ENCODE results near the gene TFAP2B.

Gene TFAP2B

DNA sequence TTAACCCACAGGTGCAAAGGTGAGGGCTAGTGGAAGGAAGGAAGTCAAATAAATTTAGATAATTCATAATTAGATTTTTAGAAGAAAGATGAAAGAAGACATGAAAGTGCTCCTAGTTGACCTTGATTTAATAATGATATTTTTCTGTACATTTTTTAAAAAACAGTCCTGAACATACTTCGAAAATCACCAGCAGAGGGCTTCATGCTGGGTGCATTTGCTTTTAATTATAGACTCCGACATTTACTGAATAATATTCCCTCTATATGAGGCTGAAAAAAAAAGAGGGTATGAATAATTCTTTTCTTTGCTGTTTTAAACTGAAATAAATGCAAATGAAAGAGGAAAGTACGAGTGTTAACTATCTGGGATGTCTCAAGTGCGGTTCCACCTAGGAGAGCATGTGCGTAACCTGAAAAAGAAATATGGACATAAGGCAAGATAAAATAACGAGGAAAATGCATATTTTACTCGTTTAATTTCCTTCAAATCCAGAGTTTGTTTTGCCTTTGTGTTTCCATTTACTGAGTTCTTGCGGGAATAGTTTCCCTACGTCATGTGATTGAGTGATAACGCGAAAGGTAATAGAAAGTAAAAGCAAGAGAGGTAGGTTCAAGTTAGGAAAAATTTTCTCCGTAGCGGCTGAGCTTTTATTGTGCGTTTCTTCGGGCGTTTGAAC lies 3.1 kb upstream of the TFAP2B start:
- H3K9me2 ChIP-seq (replicated peaks; ENCODE audit: insufficient read depth, low read length), result no peaks in the 10 kb centered on the region
- H3K4me3 ChIP-seq (ENCODE audit: insufficient read depth, low read length, poor library complexity, severe bottlenecking), result peak overlapping the region; percentile 33
- H3K9me3 ChIP-seq (ENCODE audit: insufficient read depth, low read length), result no peaks in the 10 kb centered on the region
- peak overlapping the region; percentile 20 for H2AFZ ChIP-seq (ENCODE audit: low read depth, low read length, severe bottlenecking)
- no peak overlapping the region for H3K27ac ChIP-seq (ENCODE audit: low read depth, low read length)
- H4K20me1 ChIP-seq (ENCODE audit: low read depth, low read length), result no peaks in the 10 kb centered on the region
- peak overlapping the region; percentile 58 for H3K4me2 ChIP-seq (ENCODE audit: low read depth, low read length, poor library complexity, severe bottlenecking)
- H3K79me2 ChIP-seq (ENCODE audit: insufficient read depth, low read length), result no peaks in the 10 kb centered on the region
- no peaks in the 10 kb centered on the region for H3K36me3 ChIP-seq (ENCODE audit: low read length)
- TF ChIP-seq, protein P1, sequence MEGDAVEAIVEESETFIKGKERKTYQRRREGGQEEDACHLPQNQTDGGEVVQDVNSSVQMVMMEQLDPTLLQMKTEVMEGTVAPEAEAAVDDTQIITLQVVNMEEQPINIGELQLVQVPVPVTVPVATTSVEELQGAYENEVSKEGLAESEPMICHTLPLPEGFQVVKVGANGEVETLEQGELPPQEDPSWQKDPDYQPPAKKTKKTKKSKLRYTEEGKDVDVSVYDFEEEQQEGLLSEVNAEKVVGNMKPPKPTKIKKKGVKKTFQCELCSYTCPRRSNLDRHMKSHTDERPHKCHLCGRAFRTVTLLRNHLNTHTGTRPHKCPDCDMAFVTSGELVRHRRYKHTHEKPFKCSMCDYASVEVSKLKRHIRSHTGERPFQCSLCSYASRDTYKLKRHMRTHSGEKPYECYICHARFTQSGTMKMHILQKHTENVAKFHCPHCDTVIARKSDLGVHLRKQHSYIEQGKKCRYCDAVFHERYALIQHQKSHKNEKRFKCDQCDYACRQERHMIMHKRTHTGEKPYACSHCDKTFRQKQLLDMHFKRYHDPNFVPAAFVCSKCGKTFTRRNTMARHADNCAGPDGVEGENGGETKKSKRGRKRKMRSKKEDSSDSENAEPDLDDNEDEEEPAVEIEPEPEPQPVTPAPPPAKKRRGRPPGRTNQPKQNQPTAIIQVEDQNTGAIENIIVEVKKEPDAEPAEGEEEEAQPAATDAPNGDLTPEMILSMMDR (IDR thresholded peaks at IDR 0.05; ENCODE audit: insufficient read depth, low read length, poor library complexity, severe bottlenecking), result peak; percentile 62
- TF ChIP-seq EZH2phosphoT487 (conservative IDR thresholded peaks at IDR 0.05; ENCODE audit: low read length), result 0 out of 2 replicates have a peak, but pooled peaks have one; percentile 17
- peak overlapping the region; percentile 8; the same call in 1 of the 2 replicates for H3K9ac ChIP-seq (ENCODE audit: low read length)
- no peaks in the 10 kb centered on the region for H3K27me3 ChIP-seq (ENCODE audit: low read length)
- no peaks in the 10 kb centered on the region for H3F3A ChIP-seq (ENCODE audit: insufficient read depth)

- H3K9me2 ChIP-seq (replicated peaks; ENCODE audit: insufficient read depth, low read length), result no peaks in the 10 kb centered on the region
Measured at GRCh38 chr6:50816115-50816675, 2.5 kb upstream of the TFAP2B start.

GRCh38 chr6:50816947-50817645 lies 1.6 kb upstream of the TFAP2B start:
- H3K4me2 ChIP-seq (ENCODE audit: low read depth, low read length, poor library complexity, severe bottlenecking), result no peak overlapping the region
- H3K27me3 ChIP-seq (ENCODE audit: low read length), result no peaks in the 10 kb centered on the region
- no peak overlapping the region for H3K4me3 ChIP-seq (ENCODE audit: insufficient read depth, low read length, poor library complexity, severe bottlenecking)
- H3K9me3 ChIP-seq (ENCODE audit: insufficient read depth, low read length), result no peaks in the 10 kb centered on the region
- no peaks in the 10 kb centered on the region for H4K20me1 ChIP-seq (ENCODE audit: low read depth, low read length)
- H3K9me2 ChIP-seq (replicated peaks; ENCODE audit: insufficient read depth, low read length), result no peaks in the 10 kb centered on the region
- no peak overlapping the region for H3K9ac ChIP-seq (ENCODE audit: low read length)
- no peaks in the 10 kb centered on the region for H3F3A ChIP-seq (ENCODE audit: insufficient read depth)
- TF ChIP-seq, protein P1 (IDR thresholded peaks at IDR 0.05; ENCODE audit: insufficient read depth, low read length, poor library complexity, severe bottlenecking), result no peak
- no peak overlapping the region for H3K27ac ChIP-seq (ENCODE audit: low read depth, low read length)
- no peaks in the 10 kb centered on the region for H3K36me3 ChIP-seq (ENCODE audit: low read length)
- H3K79me2 ChIP-seq (ENCODE audit: insufficient read depth, low read length), result no peaks in the 10 kb centered on the region
- H2AFZ ChIP-seq (ENCODE audit: low read depth, low read length, severe bottlenecking), result no peak overlapping the region

More at GRCh38 chr6:50816115-50816675, 2.5 kb upstream of the TFAP2B start:
- Histone ChIP-seq H3K27ac (ENCODE audit: low read depth, low read length) (no peak overlapping the region), H4K20me1 (ENCODE audit: low read depth, low read length) (no peaks in the 10 kb centered on the region), H3K9ac (ENCODE audit: low read length) (peak overlapping the region; percentile 8; the same call in 1 of the 2 replicates), H3K9me3 (ENCODE audit: insufficient read depth, low read length) (no peaks in the 10 kb centered on the region), H3K27me3 (ENCODE audit: low read length) (no peaks in the 10 kb centered on the region), H3K4me2 (ENCODE audit: low read depth, low read length, poor library complexity, severe bottlenecking) (peak overlapping the region; percentile 58), H3F3A (ENCODE audit: insufficient read depth) (no peaks in the 10 kb centered on the region), H3K4me3 (ENCODE audit: insufficient read depth, low read length, poor library complexity, severe bottlenecking) (peak overlapping the region; percentile 33), H2AFZ (ENCODE audit: low read depth, low read length, severe bottlenecking) (peak overlapping the region; percentile 20), H3K79me2 (ENCODE audit: insufficient read depth, low read length) (no peaks in the 10 kb centered on the region), H3K36me3 (ENCODE audit: low read length) (no peaks in the 10 kb centered on the region)
- no peak for TF ChIP-seq EZH2phosphoT487 (conservative IDR thresholded peaks at IDR 0.05; ENCODE audit: low read length)
- TF ChIP-seq, protein P1 (IDR thresholded peaks at IDR 0.05; ENCODE audit: insufficient read depth, low read length, poor library complexity, severe bottlenecking), result peak; percentile 92
